ENCODE data around the gene PLEKHH1. TPM values are rescaled to one million over a fixed set of nuclear protein-coding genes. Genes with fewer than 3 reads are reported as not detected.

PLEKHH1 gene
- total and polyA plus RNA-seq, 7 donors = 1.1 to 4.5 (median 2.5) TPM

GRCh38 chr14:67610491-67610890, 77.4 kb downstream of the PLEKHH1 start:
- peaks cover 0 to 3% (median 0%) of the 10 kb centered on the region in 3 donors for H3K27me3 ChIP-seq (ENCODE audit: insufficient read depth in 3 of 3, low read length in 2 of 3)
- intact Hi-C loops (cut with DNase I) = no loop called here
- DNase-seq (no peak), ATAC-seq (no peak)
- H3K27ac ChIP-seq = no peak overlapping the region
- no peaks in the 10 kb centered on the region for H3K4me1 ChIP-seq
- no peak overlapping the region for H3K4me3 ChIP-seq
- H3K36me3 ChIP-seq (ENCODE audit: insufficient read depth in 1 of 2, low read depth in 1 of 2) = no peaks in the 10 kb centered on the region
- H3K9me3 ChIP-seq = no peaks in the 10 kb centered on the region
- WGBS, 3 donors = 63 to 71% (median 68%) methylated on average over 1 of the region's 1 CpG
- no peak for TF ChIP-seq CTCF (IDR thresholded peaks at IDR 0.05)

GRCh38 chr14:67618617-67619063, 85.5 kb downstream of the PLEKHH1 start:
- ATAC-seq (peak; percentile 38 to 79 (median 52)), DNase-seq (no peak)
- peak overlapping the region; percentile 74 for H3K27ac ChIP-seq
- intact Hi-C loops (cut with DNase I) = loop anchor here (2.0 to 5.0 kb wide), 3 partner anchors 48 to 84 kb away; partner anchors contain the start of gene RDH12 (in 2 of the 2)
- no peaks in the 10 kb centered on the region for H3K27me3 ChIP-seq (ENCODE audit: insufficient read depth in 3 of 3, low read length in 2 of 3)
- TF ChIP-seq CTCF (IDR thresholded peaks at IDR 0.05) = peak; percentile 73
- H3K4me3 ChIP-seq = no peak overlapping the region
- H3K9me3 ChIP-seq = no peaks in the 10 kb centered on the region
- H3K4me1 ChIP-seq = peaks cover 17% of the 10 kb centered on the region
- no peaks in the 10 kb centered on the region for H3K36me3 ChIP-seq (ENCODE audit: insufficient read depth in 1 of 2, low read depth in 1 of 2)

GRCh38 chr14:67619446-67620216, 86.5 kb downstream of the PLEKHH1 start, which contains the start of gene ARG2:
ARG2 (plus strand) TSS chr14:67619920; CDS start chr14:67619978, 58 bp downstream.
- DNase-seq (peak; percentile 95 to 97), ATAC-seq (peak; percentile 95 to 97 (median 96))
- 0 to 1% (median 0%) methylated on average over 61 to 62 of the region's 62 CpGs for WGBS, 3 donors
- H3K4me1 ChIP-seq = peaks cover 19% of the 10 kb centered on the region
- no peaks in the 10 kb centered on the region for H3K9me3 ChIP-seq
- no peaks in the 10 kb centered on the region for H3K36me3 ChIP-seq (ENCODE audit: insufficient read depth in 1 of 2, low read depth in 1 of 2)
- H3K4me3 ChIP-seq = peak within 1 kb of the TSS; percentile 76
- peak within 1 kb of the TSS; percentile 74 for H3K27ac ChIP-seq
- no peaks in the 10 kb centered on the region for H3K27me3 ChIP-seq (ENCODE audit: insufficient read depth in 3 of 3, low read length in 2 of 3)
- intact Hi-C loops (cut with DNase I) = loop anchor here (2.0 to 5.0 kb wide), 3 partner anchors 47 to 83 kb away; partner anchors contain the start of gene RDH12 (in 2 of the 2)
- no peak for TF ChIP-seq CTCF (IDR thresholded peaks at IDR 0.05)

GRCh38 chr14:67620217-67620785, 87.2 kb downstream of the PLEKHH1 start:
- H3K27ac ChIP-seq = peak overlapping the region; percentile 74
- peaks cover 19% of the 10 kb centered on the region for H3K4me1 ChIP-seq
- H3K27me3 ChIP-seq (ENCODE audit: insufficient read depth in 3 of 3, low read length in 2 of 3) = no peaks in the 10 kb centered on the region
- WGBS, 3 donors = 2 to 4% (median 2%) methylated on average over 19 of the region's 19 CpGs
- peak overlapping the region; percentile 76 for H3K4me3 ChIP-seq
- H3K9me3 ChIP-seq = no peaks in the 10 kb centered on the region
- no peak for TF ChIP-seq CTCF (IDR thresholded peaks at IDR 0.05)
- intact Hi-C loops (cut with DNase I) = no loop called here
- peak in 3 of 4 donors; percentile 0 to 5 (median 1) for ATAC-seq
- no peak for DNase-seq
- no peaks in the 10 kb centered on the region for H3K36me3 ChIP-seq (ENCODE audit: insufficient read depth in 1 of 2, low read depth in 1 of 2)
